SK-N-SH (cell line): Measurements from ENCODE around the gene SLC2A13. TPM values are rescaled to one million over a fixed set of nuclear protein-coding genes. Genes with fewer than 3 reads are reported as not detected.

Experiments
- CTCF ChIA-PET: fragments of 300-600, 350-600 bp; formaldehyde crosslinking; extraction: SDS; loops from one replicate; lab custom pipeline; 2021; lab: Yijun Ruan, JAX
- POLR2A ChIA-PET: fragments of 350-600 bp; sonication (Branson Sonifier 250); formaldehyde crosslinking; extraction: SDS; loops from one replicate; lab custom pipeline; 2020; ENCODE audit warnings: antibody characterized with exemption, inconsistent platforms; lab: Yijun Ruan, JAX
- DNase-seq: peaks from one replicate; pipeline ENCODE4 v3.0.0; 2012
- H2AFZ ChIP-seq: fragments of 200-600 bp; sonication (generic); 2 replicates; pipeline ENCODE4 v1.8.1; 2016; ENCODE audit warnings: antibody characterized with exemption, mild to moderate bottlenecking, low read depth
- H3F3A ChIP-seq: fragments of 200-600 bp; sonication (generic); replicated peaks from 2 replicates; pipeline ENCODE3; 2016; ENCODE audit warnings: antibody characterized with exemption, mild to moderate bottlenecking; ENCODE audit not compliant: insufficient read depth
- H3K27ac ChIP-seq, 2 experiments: fragments of 200-500 bp in 1 of 2; fragments of 200-600 bp in 1 of 2; sonication (Bioruptor generic) in 1 of 2; sonication (generic), shearing (Covaris generic) in 1 of 2; 2 replicates each; pipeline versions ENCODE4 v1.5.1 to v1.6.1; 2014 to 2016; ENCODE audit warnings: low read depth in 2 of 2, inconsistent platforms in 1 of 2, low read length in 1 of 2, mild to moderate bottlenecking in 1 of 2, mixed read lengths in 1 of 2
- H3K27me3 ChIP-seq: fragments of 200-600 bp; sonication (generic), shearing (Covaris generic); 2 replicates; pipeline ENCODE4 v1.6.1; 2016; ENCODE audit warnings: mixed run types; ENCODE audit not compliant: insufficient read depth
- H3K36me3 ChIP-seq, 2 experiments: fragments of 200-500 bp in 1 of 2; fragments of 200-600 bp in 1 of 2; sonication (Bioruptor generic) in 1 of 2; sonication (generic) in 1 of 2; replicated peaks in 1 of 2; 2 replicates each; pipeline versions ENCODE3 to v1.5.1; 2014 to 2016; ENCODE audit warnings: low read length in 1 of 2, mild to moderate bottlenecking in 1 of 2; ENCODE audit not compliant: insufficient read depth in 2 of 2, control insufficient read depth in 1 of 2
- H3K4me1 ChIP-seq, 2 experiments: fragments of 200-500 bp in 1 of 2; fragments of 200-600 bp in 1 of 2; sonication (Bioruptor generic) in 1 of 2; sonication (generic), shearing (Covaris generic) in 1 of 2; 2 replicates each; pipeline versions ENCODE4 v1.5.1 to v1.6.1; 2014 to 2016; ENCODE audit warnings: low read depth in 1 of 2, low read length in 1 of 2, mixed run types in 1 of 2; ENCODE audit not compliant: insufficient read depth in 2 of 2, control insufficient read depth in 1 of 2
- H3K4me2 ChIP-seq: fragments of 200-600 bp; sonication (generic), shearing (Covaris generic); 2 replicates; pipeline ENCODE4 v1.6.1; 2017; ENCODE audit warnings: mixed run types
- H3K4me3 ChIP-seq, 2 experiments: fragments of 200-500 bp in 1 of 2; fragments of 200-600 bp in 1 of 2; sonication (Bioruptor generic) in 1 of 2; sonication (generic), shearing (Covaris generic) in 1 of 2; 2 replicates each; pipeline versions ENCODE4 v1.5.1 to v1.8.1; 2014 to 2016; ENCODE audit warnings: low read depth in 2 of 2, inconsistent platforms in 1 of 2, low read length in 1 of 2, mild to moderate bottlenecking in 1 of 2, mixed read lengths in 1 of 2, moderate library complexity in 1 of 2
- H3K79me2 ChIP-seq: fragments of 200-600 bp; sonication (generic); 2 replicates; pipeline ENCODE4 v1.8.1; 2017; ENCODE audit warnings: mild to moderate bottlenecking; ENCODE audit not compliant: insufficient read depth
- H3K9ac ChIP-seq: fragments of 200-600 bp; sonication (generic); 2 replicates; pipeline ENCODE4 v1.6.1; 2017; ENCODE audit warnings: mixed run types
- H3K9me2 ChIP-seq: fragments of 200-600 bp; sonication (generic); 2 replicates; pipeline ENCODE4 v1.6.1; 2017; ENCODE audit warnings: mixed run types
- H3K9me3 ChIP-seq: fragments of 200-600 bp; sonication (generic); 2 replicates; pipeline ENCODE4 v1.6.1; 2017; ENCODE audit warnings: mixed run types, mild to moderate bottlenecking, moderate library complexity
- H4K20me1 ChIP-seq: fragments of 200-600 bp; sonication (generic); 2 replicates; pipeline ENCODE4 v1.6.1; 2017; ENCODE audit warnings: mild to moderate bottlenecking, mixed run types; ENCODE audit not compliant: insufficient read depth
- NRF1 ChIP-seq: IDR thresholded peaks from 2 replicates; pipeline ENCODE4 v1.6.1; 2012; ENCODE audit warnings: low read depth, mild to moderate bottlenecking, low read length
- POLR2AphosphoS5 ChIP-seq: IDR thresholded peaks from 2 replicates; pipeline ENCODE4 v1.6.1; 2012; ENCODE audit warnings: low read depth, low read length
- RCOR1 ChIP-seq: fragments of 150-350 bp; IDR thresholded peaks from 2 replicates; pipeline ENCODE4 v1.6.1; 2017; ENCODE audit warnings: antibody characterized with exemption, low read length
- RFX5 ChIP-seq: IDR thresholded peaks from 2 replicates; pipeline ENCODE4 v1.6.1; 2012; ENCODE audit warnings: mild to moderate bottlenecking, improper control_type of control experiment, low read length
- SMC3 ChIP-seq: IDR thresholded peaks from 2 replicates; pipeline ENCODE4 v1.6.1; 2012; ENCODE audit warnings: low read depth, low read length, improper control_type of control experiment
- TCF12 ChIP-seq: IDR thresholded peaks from 2 replicates; pipeline ENCODE4 v1.4.0; 2012
- TEAD4 ChIP-seq: IDR thresholded peaks from 2 replicates; pipeline ENCODE4 v1.4.0; 2012; ENCODE audit warnings: mild to moderate bottlenecking, borderline replicate concordance; ENCODE audit not compliant: insufficient read depth
- WGBS: methylation state at CpG from one replicate; pipeline ENCODE4 v1.1.6; 2017; ENCODE audit warnings: low lambda C conversion rate; 5-methylcytosine and 5-hydroxymethylcytosine counted together
- polyA plus RNA-seq, 3 experiments: library from polyadenylated mRNA; depleted of rRNA; stranded (reverse); fragments of >200 nt; gene quantifications; 2 replicates each; pipeline ENCODE4 v1.2.3, GENCODE V29; 2012
- TF ChIP-seq, protein P1 (sequence below): fragments of 200-600 bp; sonication (generic); IDR thresholded peaks from 2 replicates; pipeline ENCODE4 v1.6.1; 2017; ENCODE audit warnings: antibody characterized with exemption, mild to moderate bottlenecking, moderate library complexity
- TF ChIP-seq, protein P2 (sequence below): IDR thresholded peaks from 2 replicates; pipeline ENCODE4; 2012
- TF ChIP-seq, protein P3 (sequence below): IDR thresholded peaks from 2 replicates; pipeline ENCODE4 v1.4.0; 2012; ENCODE audit warnings: low read depth, borderline replicate concordance

The SLC2A13 gene
- polyA plus RNA-seq, 1 of the 3 experiments (the other 2 are of a cell fraction), result 0.21 TPM

DNA sequence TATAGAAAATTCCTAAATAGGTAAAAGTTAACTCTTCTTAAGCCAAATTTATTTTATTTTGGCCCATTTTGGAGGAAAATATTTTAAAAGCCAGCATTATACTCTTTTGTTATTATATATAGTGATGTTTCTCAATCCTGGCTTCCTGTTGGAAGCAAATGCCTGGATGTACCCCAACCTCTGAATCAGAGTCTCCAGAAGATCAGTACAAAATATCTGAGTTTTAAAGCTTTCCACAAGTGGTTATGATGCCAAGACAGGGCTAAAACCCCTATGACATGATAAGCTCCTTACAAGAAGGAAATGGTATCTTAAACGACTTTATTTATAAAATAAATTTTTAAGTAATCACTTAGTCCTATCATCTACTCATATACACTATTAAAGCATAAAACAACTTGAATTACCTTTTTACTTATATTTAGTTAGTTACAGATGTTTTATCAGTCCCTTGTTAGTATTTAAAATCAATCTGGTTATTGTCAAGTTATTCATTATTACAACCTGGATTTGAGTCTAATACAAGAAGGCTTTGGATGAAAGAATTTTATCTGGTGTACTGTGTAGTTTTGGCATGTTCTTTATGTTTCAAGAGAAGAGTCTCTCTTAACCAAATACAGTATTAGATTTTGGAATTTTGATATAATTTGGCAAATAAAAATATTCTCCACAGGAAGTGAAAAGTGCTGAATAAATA, 238.1 kb downstream of the SLC2A13 start:
- WGBS, result 42% methylated on average over 1 of the region's 1 CpG
- Histone ChIP-seq H3K27me3 (no peaks in the 10 kb centered on the region), H3K4me1 (no peaks in the 10 kb centered on the region), H3F3A (no peaks in the 10 kb centered on the region), H3K9me3 (no peaks in the 10 kb centered on the region), H3K4me3 (no peak overlapping the region), H3K9ac (no peak overlapping the region), H4K20me1 (no peaks in the 10 kb centered on the region), H3K9me2 (no peaks in the 10 kb centered on the region), H2AFZ (no peak overlapping the region), H3K36me3 (no peaks in the 10 kb centered on the region), H3K79me2 (no peaks in the 10 kb centered on the region), H3K27ac (no peak overlapping the region), H3K4me2 (no peak overlapping the region)
- ChIA-PET POLR2A (no interaction called here), CTCF (no interaction called here)
- no peak for DNase-seq
- TF ChIP-seq RCOR1, result no peak
- TF ChIP-seq, protein P1, sequence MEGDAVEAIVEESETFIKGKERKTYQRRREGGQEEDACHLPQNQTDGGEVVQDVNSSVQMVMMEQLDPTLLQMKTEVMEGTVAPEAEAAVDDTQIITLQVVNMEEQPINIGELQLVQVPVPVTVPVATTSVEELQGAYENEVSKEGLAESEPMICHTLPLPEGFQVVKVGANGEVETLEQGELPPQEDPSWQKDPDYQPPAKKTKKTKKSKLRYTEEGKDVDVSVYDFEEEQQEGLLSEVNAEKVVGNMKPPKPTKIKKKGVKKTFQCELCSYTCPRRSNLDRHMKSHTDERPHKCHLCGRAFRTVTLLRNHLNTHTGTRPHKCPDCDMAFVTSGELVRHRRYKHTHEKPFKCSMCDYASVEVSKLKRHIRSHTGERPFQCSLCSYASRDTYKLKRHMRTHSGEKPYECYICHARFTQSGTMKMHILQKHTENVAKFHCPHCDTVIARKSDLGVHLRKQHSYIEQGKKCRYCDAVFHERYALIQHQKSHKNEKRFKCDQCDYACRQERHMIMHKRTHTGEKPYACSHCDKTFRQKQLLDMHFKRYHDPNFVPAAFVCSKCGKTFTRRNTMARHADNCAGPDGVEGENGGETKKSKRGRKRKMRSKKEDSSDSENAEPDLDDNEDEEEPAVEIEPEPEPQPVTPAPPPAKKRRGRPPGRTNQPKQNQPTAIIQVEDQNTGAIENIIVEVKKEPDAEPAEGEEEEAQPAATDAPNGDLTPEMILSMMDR, result no peak
- TF ChIP-seq TEAD4, result no peak
- TF ChIP-seq, protein P2, sequence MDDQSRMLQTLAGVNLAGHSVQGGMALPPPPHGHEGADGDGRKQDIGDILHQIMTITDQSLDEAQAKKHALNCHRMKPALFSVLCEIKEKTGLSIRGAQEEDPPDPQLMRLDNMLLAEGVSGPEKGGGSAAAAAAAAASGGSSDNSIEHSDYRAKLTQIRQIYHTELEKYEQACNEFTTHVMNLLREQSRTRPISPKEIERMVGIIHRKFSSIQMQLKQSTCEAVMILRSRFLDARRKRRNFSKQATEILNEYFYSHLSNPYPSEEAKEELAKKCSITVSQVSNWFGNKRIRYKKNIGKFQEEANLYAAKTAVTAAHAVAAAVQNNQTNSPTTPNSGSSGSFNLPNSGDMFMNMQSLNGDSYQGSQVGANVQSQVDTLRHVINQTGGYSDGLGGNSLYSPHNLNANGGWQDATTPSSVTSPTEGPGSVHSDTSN, result no peak
- TF ChIP-seq SMC3, result no peak
- TF ChIP-seq, protein P3, sequence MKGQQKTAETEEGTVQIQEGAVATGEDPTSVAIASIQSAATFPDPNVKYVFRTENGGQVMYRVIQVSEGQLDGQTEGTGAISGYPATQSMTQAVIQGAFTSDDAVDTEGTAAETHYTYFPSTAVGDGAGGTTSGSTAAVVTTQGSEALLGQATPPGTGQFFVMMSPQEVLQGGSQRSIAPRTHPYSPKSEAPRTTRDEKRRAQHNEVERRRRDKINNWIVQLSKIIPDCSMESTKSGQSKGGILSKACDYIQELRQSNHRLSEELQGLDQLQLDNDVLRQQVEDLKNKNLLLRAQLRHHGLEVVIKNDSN, result no peak
- no peak for TF ChIP-seq TCF12
- TF ChIP-seq NRF1, result no peak

DNA sequence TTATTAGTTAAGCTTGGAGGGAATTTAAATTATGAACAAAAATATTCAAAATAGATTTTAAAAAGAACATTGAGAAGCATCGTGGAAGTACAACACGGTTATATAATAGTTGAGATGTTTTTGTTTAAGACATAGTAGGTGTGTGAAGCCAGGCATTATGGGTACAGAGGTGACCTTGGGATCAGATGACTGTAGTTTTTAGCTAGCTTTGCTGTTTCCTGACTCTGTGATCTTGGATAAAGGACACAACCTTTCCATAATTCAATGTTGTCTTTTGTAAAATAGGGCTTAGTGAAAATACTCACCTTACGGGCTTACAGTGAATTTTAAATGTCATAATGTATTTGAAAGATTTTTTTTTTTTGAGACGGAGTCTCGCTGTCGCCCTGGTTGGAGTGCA, 239.7 kb downstream of the SLC2A13 start:
- Histone ChIP-seq H3K4me1 (no peaks in the 10 kb centered on the region), H3K4me2 (no peak overlapping the region), H2AFZ (no peak overlapping the region), H3K79me2 (no peaks in the 10 kb centered on the region), H3F3A (no peaks in the 10 kb centered on the region), H3K4me3 (no peak overlapping the region), H3K27me3 (no peaks in the 10 kb centered on the region), H3K27ac (no peak overlapping the region), H3K9me3 (no peaks in the 10 kb centered on the region), H4K20me1 (no peaks in the 10 kb centered on the region), H3K9ac (no peak overlapping the region), H3K9me2 (no peaks in the 10 kb centered on the region), H3K36me3 (no peaks in the 10 kb centered on the region)
- 91% methylated on average over 6 of the region's 6 CpGs for WGBS
- TF ChIP-seq, protein P3, result no peak
- no peak for TF ChIP-seq RFX5
- TF ChIP-seq POLR2AphosphoS5, result no peak
- TF ChIP-seq, protein P1, result no peak
- ChIA-PET CTCF (no interaction called here), POLR2A (no interaction called here)
- no peak for DNase-seq
